H1 (cell line): ENCODE data around the gene RBM38. TPM values are rescaled to one million over a fixed set of nuclear protein-coding genes. Genes with fewer than 3 reads are reported as not detected.

Experiments
- CTCF ChIA-PET: fragments of 300-600 bp; sonication (Branson Sonifier 250); formaldehyde crosslinking; loops from one replicate; lab custom pipeline; 2021; ENCODE audit not compliant: partially characterized antibody; lab: Charles Lee
- POLR2A ChIA-PET: fragments of 300-600 bp; sonication (Branson Sonifier 250); formaldehyde crosslinking; loops from one replicate; lab custom pipeline; 2021; ENCODE audit warnings: inconsistent platforms; ENCODE audit not compliant: partially characterized antibody; lab: Charles Lee
- DNase-seq, 2 experiments: peaks; one replicate each; pipeline versions ENCODE4 v3.0.0 to v3.0.0-alpha.2; 2010 to 2022; ENCODE audit warnings: low spot score in 2 of 2, low read depth in 1 of 2, mixed read lengths in 1 of 2
- FAIRE-seq: peaks from 2 replicates; lab custom pipeline; 2011; peaks lifted over from hg19 to GRCh38; lab: Jason Lieb, UNC
- H2AFZ ChIP-seq: 2 replicates; pipeline ENCODE4 v1.8.1; 2012; ENCODE audit warnings: low read length, inconsistent platforms
- H2AK5ac ChIP-seq: 2 replicates; pipeline ENCODE4 v1.6.1; 2013; ENCODE audit warnings: low read depth, low read length
- H2BK120ac ChIP-seq: replicated peaks from 2 replicates; pipeline ENCODE3; 2013; ENCODE audit warnings: low read depth, low read length, inconsistent platforms
- H2BK12ac ChIP-seq: 2 replicates; pipeline ENCODE4 v1.6.1; 2013; ENCODE audit warnings: low read depth, low read length
- H2BK15ac ChIP-seq: 2 replicates; pipeline ENCODE4 v1.6.1; 2013; ENCODE audit warnings: low read length
- H2BK20ac ChIP-seq: 2 replicates; pipeline ENCODE4 v1.6.1; 2013; ENCODE audit warnings: low read length
- H2BK5ac ChIP-seq: 2 replicates; pipeline ENCODE4 v1.6.1; 2013; ENCODE audit warnings: low read depth, low read length
- H3K14ac ChIP-seq: 2 replicates; pipeline ENCODE4 v1.6.1; 2013; ENCODE audit warnings: inconsistent platforms; ENCODE audit not compliant: insufficient read length
- H3K18ac ChIP-seq: 2 replicates; pipeline ENCODE4 v1.6.1; 2013; ENCODE audit warnings: low read length; ENCODE audit errors: extremely low read depth
- H3K23ac ChIP-seq: 2 replicates; pipeline ENCODE4 v1.6.1; 2013; ENCODE audit warnings: inconsistent platforms; ENCODE audit not compliant: insufficient read length
- H3K23me2 ChIP-seq: 2 replicates; pipeline ENCODE4 v1.6.1; 2013; ENCODE audit warnings: low read depth, low read length
- H3K27ac ChIP-seq: 2 replicates; pipeline ENCODE4 v1.6.1; 2011; ENCODE audit warnings: low read depth, low read length, inconsistent platforms
- H3K27me3 ChIP-seq, 4 experiments: replicated peaks in 1 of 4; 1 replicate in 1 of 4; 2 replicates in 3 of 4; pipeline versions ENCODE4 v1.6.1 to v1.8.1; 2011 to 2013; ENCODE audit warnings: low read length in 3 of 4, mild to moderate bottlenecking in 3 of 4, inconsistent platforms in 2 of 4, mixed read lengths in 2 of 4, moderate library complexity in 1 of 4; ENCODE audit not compliant: control insufficient read depth in 3 of 4, insufficient read depth in 3 of 4; ENCODE audit errors: extremely low read depth in 1 of 4
- H3K36me3 ChIP-seq, 4 experiments: 2 replicates each; pipeline versions ENCODE4 v1.6.1 to v1.8.1; 2011 to 2013; ENCODE audit warnings: mild to moderate bottlenecking in 4 of 4, low read length in 3 of 4, moderate library complexity in 2 of 4, control low read depth in 1 of 4, inconsistent platforms in 1 of 4; ENCODE audit not compliant: insufficient read depth in 4 of 4, control insufficient read depth in 2 of 4
- H3K4ac ChIP-seq: replicated peaks from 2 replicates; pipeline ENCODE3; 2013; ENCODE audit warnings: low read length, low read depth, mixed read lengths, inconsistent platforms; ENCODE audit not compliant: insufficient read length
- H3K4me1 ChIP-seq, 4 experiments: replicated peaks in 1 of 4; 1 replicate in 1 of 4; 2 replicates in 3 of 4; pipeline versions ENCODE4 v1.6.1 to v1.8.1; 2011 to 2013; ENCODE audit warnings: low read length in 3 of 4, inconsistent platforms in 2 of 4, mixed read lengths in 1 of 4; ENCODE audit not compliant: insufficient read depth in 4 of 4, control insufficient read depth in 3 of 4
- H3K4me2 ChIP-seq, 2 experiments: 2 replicates each; pipeline versions ENCODE4 v1.6.1 to v1.8.1; 2011 to 2013; ENCODE audit warnings: low read depth in 2 of 2, low read length in 2 of 2, control low read depth in 1 of 2, inconsistent platforms in 1 of 2, mild to moderate bottlenecking in 1 of 2; ENCODE audit not compliant: insufficient read depth in 1 of 2
- H3K4me3 ChIP-seq, 4 experiments: fragments of 200-600, 300-600 bp in 1 of 4; sonication (generic), shearing (Covaris generic), sonication (Bioruptor Twin) in 1 of 4; 2 replicates each; pipeline versions ENCODE4 v1.5.1 to v1.8.1; 2011 to 2016; ENCODE audit warnings: low read length in 4 of 4, low read depth in 3 of 4, control low read depth in 2 of 4, inconsistent platforms in 2 of 4, mild to moderate bottlenecking in 2 of 4, mixed read lengths in 1 of 4, moderate library complexity in 1 of 4; ENCODE audit not compliant: insufficient read depth in 2 of 4; ENCODE audit errors: extremely low read depth in 1 of 4
- H3K56ac ChIP-seq: replicated peaks from 2 replicates; pipeline ENCODE3; 2013; ENCODE audit warnings: low read depth, mild to moderate bottlenecking, mixed read lengths, low read length, inconsistent platforms; ENCODE audit not compliant: insufficient read length
- H3K79me1 ChIP-seq: 2 replicates; pipeline ENCODE4 v1.6.1; 2013; ENCODE audit warnings: low read depth, low read length, control low read depth
- H3K79me2 ChIP-seq, 2 experiments: 2 replicates each; pipeline versions ENCODE4 v1.6.1 to v1.8.1; 2012 to 2013; ENCODE audit warnings: low read length in 2 of 2, mild to moderate bottlenecking in 2 of 2, inconsistent platforms in 1 of 2; ENCODE audit not compliant: insufficient read depth in 2 of 2, control insufficient read depth in 1 of 2
- H3K9ac ChIP-seq, 4 experiments: replicated peaks in 1 of 4; 1 replicate in 1 of 4; 2 replicates in 3 of 4; pipeline versions ENCODE4 v1.6.1 to v1.8.1; 2011 to 2013; ENCODE audit warnings: low read depth in 3 of 4, low read length in 3 of 4, control low read depth in 2 of 4, mild to moderate bottlenecking in 2 of 4, moderate library complexity in 2 of 4, inconsistent platforms in 1 of 4; ENCODE audit errors: extremely low read depth in 1 of 4
- H3K9me3 ChIP-seq, 2 experiments: 2 replicates each; pipeline versions ENCODE4 v1.6.1 to v1.8.1; 2012 to 2013; ENCODE audit warnings: mild to moderate bottlenecking in 2 of 2, moderate library complexity in 2 of 2, control low read depth in 1 of 2, inconsistent platforms in 1 of 2, low read depth in 1 of 2, low read length in 1 of 2, mixed read lengths in 1 of 2; ENCODE audit not compliant: insufficient read depth in 2 of 2
- H4K20me1 ChIP-seq, 2 experiments: replicated peaks in 1 of 2; 2 replicates each; pipeline versions ENCODE3 to v1.8.1; 2011 to 2013; ENCODE audit warnings: inconsistent platforms in 2 of 2, low read length in 2 of 2, mild to moderate bottlenecking in 1 of 2; ENCODE audit not compliant: insufficient read depth in 2 of 2, control insufficient read depth in 1 of 2
- H4K5ac ChIP-seq: 2 replicates; pipeline ENCODE4 v1.6.1; 2013; ENCODE audit warnings: low read length, low read depth, mixed read lengths, inconsistent platforms; ENCODE audit not compliant: insufficient read length
- H4K8ac ChIP-seq: 2 replicates; pipeline ENCODE4 v1.8.0; 2013; ENCODE audit warnings: mild to moderate bottlenecking, moderate library complexity, low read length, inconsistent platforms; ENCODE audit not compliant: insufficient read depth; ENCODE audit errors: extremely low read depth
- H4K91ac ChIP-seq: replicated peaks from 2 replicates; pipeline ENCODE3; 2013; ENCODE audit warnings: low read length, mixed read lengths, inconsistent platforms; ENCODE audit not compliant: insufficient read length
- JUN ChIP-seq: IDR thresholded peaks from 2 replicates; pipeline ENCODE4 v1.6.1; 2011; ENCODE audit warnings: low read depth, mild to moderate bottlenecking, improper control_type of control experiment, low read length
- KDM1A ChIP-seq: fragments of 200-600, 300-600 bp; sonication (generic); IDR thresholded peaks from 2 replicates; pipeline ENCODE4 v1.7.1; 2016; ENCODE audit warnings: mild to moderate bottlenecking, low read length, borderline replicate concordance
- WGBS, 2 experiments: shearing (Covaris generic) in 1 of 2; methylation state at CpG; one replicate each; pipeline versions ENCODE4 v1.1.6 to v1.1.7; 2013 to 2015; ENCODE audit warnings: low lambda C conversion rate in 2 of 2, mixed read lengths in 2 of 2, inconsistent platforms in 1 of 2, low coverage in 1 of 2, missing lambda C conversion rate in 1 of 2; ENCODE audit not compliant: insufficient replicate concordance in 2 of 2, insufficient coverage in 1 of 2, insufficient read length in 1 of 2; ENCODE audit errors: extremely low coverage in 1 of 2, missing lambda C conversion rate in 1 of 2; 5-methylcytosine and 5-hydroxymethylcytosine counted together
- polyA plus RNA-seq, 7 experiments: library from polyadenylated mRNA; depleted of rRNA in 3 of 7; stranded (reverse) in 5 of 7; unstranded in 2 of 7; fragments of >200 nt in 5 of 7; fragments of 200-250 nt in 2 of 7; gene quantifications; 1 replicate in 5 of 7; 2 replicates in 1 of 7; 4 replicates in 1 of 7; pipeline versions ENCODE4 v1.2.1 to v1.2.3, GENCODE V29; 2011 to 2013; ENCODE audit warnings: missing spikeins in 2 of 7, mixed read lengths in 2 of 7
- total RNA-seq: library from RNA; stranded (reverse); fragmentation: NEBNext Ultra II Directional; extraction: Animal tissue kit (Norgen Biotek cat#: 25700); gene quantifications from 2 replicates; pipeline ENCODE4 v1.2.1, GENCODE V29; 2021

RBM38 gene
- total and polyA plus RNA-seq, 2 of the 8 experiments (the other 6 are each of a cell fraction or from before 2014, with no cell fraction given), result 57.7 to 109 TPM

DNA sequence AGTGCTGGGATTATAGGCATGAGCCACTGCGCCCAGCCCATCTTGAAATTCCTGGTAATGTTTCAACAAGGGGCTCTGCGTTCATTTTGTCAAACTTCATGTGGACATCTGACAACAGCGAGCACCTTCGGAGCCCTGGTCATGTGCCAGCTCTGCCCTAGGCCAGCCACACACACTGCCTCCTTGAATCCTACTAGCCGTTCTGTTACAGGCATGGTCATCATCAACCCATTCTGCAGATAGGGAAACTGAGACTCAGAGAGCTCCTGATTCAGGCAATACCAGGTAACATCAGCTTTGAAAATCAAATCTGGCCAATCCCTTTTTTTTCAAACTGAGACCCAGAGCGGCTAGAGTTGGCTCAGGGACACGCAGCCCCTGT lies 41.3 kb downstream of the RBM38 start:
- Histone ChIP-seq H4K20me1 (no peaks in the 10 kb centered on the region), H2BK120ac (no peak overlapping the region), H3K27me3 (no peaks in the 10 kb centered on the region), H3K4ac (no peak overlapping the region), H3K4me2 (no peak overlapping the region), H4K5ac (no peak overlapping the region), H3K27ac (no peak overlapping the region), H3K36me3 (no peaks in the 10 kb centered on the region), H2BK5ac (no peak overlapping the region), H4K91ac (no peak overlapping the region), H3K56ac (no peak overlapping the region), H3K14ac (no peak overlapping the region), H4K8ac (no peak overlapping the region), H2BK15ac (no peak overlapping the region), H2BK12ac (no peak overlapping the region), H2AFZ (no peak overlapping the region), H3K23me2 (no peaks in the 10 kb centered on the region), H2BK20ac (no peak overlapping the region), H3K23ac (no peak overlapping the region), H3K79me2 (no peaks in the 10 kb centered on the region), H3K9ac (no peak overlapping the region), H3K4me3 (no peak overlapping the region), H2AK5ac (no peak overlapping the region), H3K9me3 (no peaks in the 10 kb centered on the region), H3K79me1 (no peaks in the 10 kb centered on the region), H3K4me1 (peaks cover 0 to 12% (median 10%) of the 10 kb centered on the region in 4 experiments; a peak in 5 of 7 replicates), H3K18ac (no peak overlapping the region)
- ChIA-PET CTCF (interaction anchor here (3.3 kb wide), 1 partner anchor 12 kb away, joined by 12 read pairs; no protein-coding TSS in a partner anchor), POLR2A (no interaction called here)
- no peak for TF ChIP-seq JUN
- TF ChIP-seq KDM1A, result peak; percentile 42; the same call in 1 of the 2 replicates
- DNase-seq (no peak), FAIRE-seq (no peak)
- WGBS, 2 experiments, result 87% methylated on average over 7 of the region's 7 CpGs; no CpG with 5 or more reads in 1 of the 2 experiments
